ENCODE results near the gene ZNF771.
"Not testable (repeated sequence)": the region's sequence is repeated elsewhere in the genome, so short reads cannot be mapped to it uniquely, and the experiment has no call there.

ZNF771 gene

DNA sequence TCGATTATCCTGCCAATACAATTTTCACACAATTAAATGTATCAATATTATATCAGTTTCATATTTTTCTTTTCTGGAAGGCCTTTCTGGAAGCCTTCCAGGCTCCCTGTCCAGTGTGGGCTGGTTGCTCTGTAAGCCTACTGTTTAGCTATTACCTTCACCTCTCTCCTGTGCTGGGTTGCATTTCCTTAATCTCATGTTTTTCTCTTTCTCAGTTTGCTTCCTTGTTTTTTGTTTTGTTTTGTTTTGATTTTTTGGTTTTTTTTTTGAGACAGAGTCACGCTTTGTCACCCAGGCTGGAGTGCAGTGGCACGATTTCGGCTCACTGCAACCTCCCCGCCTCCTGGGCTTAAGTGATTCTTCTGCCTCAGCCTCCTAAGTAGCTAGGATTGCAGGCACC is 31.4 kb downstream of the ZNF771 start:
- no peak for DNase-seq

DNA sequence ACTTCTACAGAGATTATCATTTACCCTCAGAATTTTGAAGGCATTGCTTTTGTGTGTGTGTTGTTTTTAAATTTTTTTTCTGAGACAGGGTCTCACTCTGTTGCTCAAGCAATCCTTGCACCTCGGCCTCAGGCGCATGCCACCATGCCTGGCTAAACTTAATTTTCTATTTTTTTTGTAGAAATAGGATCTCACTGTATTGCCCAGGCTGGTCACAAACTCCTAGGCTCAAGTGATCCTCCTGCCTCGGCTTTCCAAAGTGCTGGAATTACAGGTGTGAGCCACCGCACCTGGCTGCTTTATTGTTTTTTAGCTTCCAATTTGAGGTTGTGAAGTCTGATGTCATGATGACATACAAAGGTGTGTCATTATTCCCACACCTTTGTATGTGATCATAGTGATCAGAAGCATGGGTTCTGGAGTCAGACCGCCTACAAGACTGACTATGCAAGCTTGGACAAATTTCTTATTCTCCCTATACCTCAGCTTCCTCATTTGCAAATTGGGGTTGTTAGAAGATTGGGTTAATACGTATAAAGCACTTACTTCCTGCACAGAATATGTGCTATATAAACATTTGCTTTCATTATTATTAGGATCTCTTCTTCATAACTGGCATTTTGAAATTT is 32.4 kb downstream of the ZNF771 start:
- no peak for DNase-seq

GRCh38 chr16:30443631-30444030 is 36.2 kb downstream of the ZNF771 start:
- DNase-seq = no peak

GRCh38 chr16:30444231-30445148 is 37.1 kb downstream of the ZNF771 start:
- DNase-seq = no peak

DNA sequence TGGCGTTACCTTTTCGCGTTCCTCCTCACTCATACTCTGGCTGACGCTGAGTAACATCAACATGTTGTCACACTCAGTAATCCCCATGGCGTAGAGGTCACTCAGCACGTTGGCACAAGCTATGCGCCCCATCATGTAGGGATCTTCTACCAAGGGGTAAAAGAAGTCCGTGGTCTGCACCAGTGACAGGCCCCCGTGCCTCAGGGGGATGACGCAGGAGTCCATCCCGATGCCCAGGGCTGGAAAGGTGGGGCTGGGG is 37.7 kb downstream of the ZNF771 start:
- DNase-seq = no peak

DNA sequence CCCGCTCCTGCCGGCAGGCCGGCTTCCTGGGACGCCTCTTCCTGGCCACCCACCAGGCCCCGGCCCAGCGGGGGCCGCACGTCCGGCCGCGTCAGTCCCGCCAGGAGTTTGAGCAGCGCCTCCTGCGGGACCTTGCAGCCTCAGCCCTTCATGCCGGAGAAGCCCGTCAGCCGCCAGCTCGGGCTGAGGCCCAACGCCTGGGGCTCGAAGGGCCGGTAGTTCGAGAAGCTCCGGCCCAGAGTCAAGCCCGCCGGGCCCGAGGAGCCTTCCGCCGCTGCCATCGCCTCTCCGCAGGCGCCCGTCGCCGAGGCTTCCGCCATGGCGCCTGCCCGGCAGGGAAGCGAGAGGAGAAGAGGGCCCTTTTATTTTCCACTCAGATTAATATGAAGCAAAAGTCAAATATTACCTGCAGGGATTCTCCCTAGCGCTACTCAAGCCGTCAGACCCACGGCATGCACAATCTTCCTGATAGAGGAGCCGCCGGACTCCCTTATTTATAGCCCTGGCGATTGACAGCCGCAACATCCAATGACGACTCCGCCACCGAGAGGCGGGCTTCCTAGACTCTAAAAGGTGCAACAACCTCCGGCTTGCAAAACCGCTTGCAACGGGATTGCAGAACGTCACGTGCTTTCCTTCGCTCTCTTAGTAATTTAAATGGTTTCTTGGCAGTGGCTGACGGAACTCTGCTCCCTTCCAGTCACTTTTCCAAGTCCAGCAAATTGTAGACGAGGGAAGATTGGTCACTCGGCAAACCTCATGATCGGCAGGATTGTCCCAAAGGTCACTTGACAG is 38.2 kb downstream of the ZNF771 start, which contains the start of gene SEPHS2:
SEPHS2 (minus strand) TSS at position 467 of the 795 bp plus-strand sequence; CDS start at position 320, 147 bp downstream.
- peak; percentile 96 to 97 for DNase-seq

DNA sequence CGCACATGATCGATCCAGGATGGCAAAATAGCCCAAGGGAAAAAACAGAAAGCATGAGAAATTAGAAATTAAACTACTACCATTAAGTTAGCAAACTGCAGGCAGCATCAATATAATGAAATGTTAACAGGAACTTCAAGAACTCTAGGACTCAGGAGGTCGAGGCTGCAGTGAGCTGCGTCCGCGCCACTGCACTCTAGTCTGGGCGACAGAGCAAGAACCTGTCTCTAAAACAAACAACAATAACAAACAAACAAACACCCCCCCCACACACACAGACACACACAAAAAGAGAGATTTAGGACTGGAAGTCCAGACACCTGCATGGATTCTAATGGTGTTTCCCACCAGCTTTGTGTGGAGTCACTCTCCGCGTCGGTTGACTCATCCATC is 38.8 kb downstream of the ZNF771 start:
- DNase-seq = no peak

GRCh38 chr16:30447512-30448226 is 40.3 kb downstream of the ZNF771 start:
- DNase-seq = no peak

GRCh38 chr16:30449116-30449435 is 41.7 kb downstream of the ZNF771 start:
- no peak for DNase-seq

GRCh38 chr16:30452709-30453580 is 45.5 kb downstream of the ZNF771 start:
- DNase-seq = not testable (repeated sequence)

GRCh38 chr16:30456302-30456701 is 48.9 kb downstream of the ZNF771 start:
- no peak for DNase-seq

- no peak for DNase-seq
Observed at GRCh38 chr16:30457256-30457655, 49.9 kb downstream of the ZNF771 start.

DNA sequence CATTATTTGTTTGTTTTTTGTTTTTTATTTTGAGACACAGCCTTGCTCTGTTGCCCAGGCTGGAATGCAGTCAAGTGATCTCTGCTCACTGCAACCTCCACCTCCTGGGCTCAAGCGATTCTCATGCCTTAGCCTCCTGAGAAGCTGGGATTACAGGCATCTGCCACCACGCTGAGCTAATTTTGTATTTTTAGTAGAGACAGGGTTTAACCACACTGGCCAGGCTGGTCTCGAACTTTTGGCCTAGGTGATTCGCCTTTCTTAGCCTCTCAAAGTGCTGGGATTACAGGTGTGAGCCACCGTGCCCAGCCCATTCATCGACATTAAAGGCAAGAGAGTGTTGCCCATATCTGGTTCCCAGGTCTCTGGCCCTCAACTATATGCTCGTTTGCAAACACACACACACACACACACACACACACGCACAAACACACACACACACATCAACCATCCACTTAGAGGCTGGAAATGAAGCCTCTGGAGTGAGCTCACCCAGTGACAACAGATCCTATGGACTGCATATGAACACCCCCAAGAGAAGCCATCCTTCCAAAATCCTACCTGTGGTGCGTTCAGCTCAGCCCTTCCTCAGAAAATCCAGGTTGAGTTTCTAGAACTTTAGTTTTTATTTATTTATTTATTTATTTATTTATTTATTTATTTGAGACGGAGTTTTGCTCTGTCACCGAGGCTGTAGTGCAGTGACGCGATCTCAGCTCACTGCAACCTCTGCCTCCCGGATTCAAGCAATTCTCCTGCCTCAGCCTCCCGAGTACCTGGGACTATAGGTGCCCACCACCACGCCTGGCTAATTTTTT is 50.5 kb downstream of the ZNF771 start:
- DNase-seq = no peak

DNA sequence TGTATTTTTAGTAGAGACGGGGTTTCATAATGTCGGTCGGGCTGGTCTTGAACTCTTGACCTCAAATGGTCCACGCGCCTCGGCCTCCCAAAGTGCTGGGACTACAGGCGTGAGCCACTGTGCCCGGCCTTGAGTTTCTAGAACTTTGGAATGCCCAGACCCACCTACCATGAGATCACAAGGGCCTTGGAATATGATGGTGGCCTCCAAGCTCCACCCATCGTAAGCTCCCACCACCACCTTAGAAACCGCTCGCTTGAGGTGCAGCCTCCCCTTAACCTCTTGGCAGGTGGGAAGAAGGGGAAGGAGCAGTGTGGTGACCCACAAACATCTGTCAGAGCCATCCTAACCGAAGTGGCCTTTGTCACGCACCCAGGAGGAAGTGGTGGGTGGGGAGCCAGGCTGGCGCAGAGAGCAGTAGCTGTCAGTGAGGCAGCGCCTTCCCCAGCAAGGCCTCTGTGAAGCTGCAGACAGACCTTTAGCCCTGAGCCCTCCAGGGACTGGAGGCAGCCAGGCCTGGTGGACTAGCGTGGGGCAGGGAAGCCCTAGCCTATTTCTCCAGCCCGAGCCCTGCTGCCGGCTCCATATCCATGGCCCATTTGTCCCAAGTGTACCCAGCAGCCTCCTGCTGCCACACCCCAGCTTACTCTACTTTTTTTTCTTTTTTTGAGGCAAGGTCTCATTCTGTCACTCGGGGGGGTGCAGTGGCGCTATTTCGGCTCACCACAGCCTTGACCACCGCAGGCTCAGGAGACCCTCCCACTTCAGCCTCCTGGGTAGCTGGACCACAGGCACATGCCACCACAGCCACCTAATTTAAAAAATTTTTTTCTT is 51.4 kb downstream of the ZNF771 start:
- DNase-seq = peak; percentile 77 to 78

DNA sequence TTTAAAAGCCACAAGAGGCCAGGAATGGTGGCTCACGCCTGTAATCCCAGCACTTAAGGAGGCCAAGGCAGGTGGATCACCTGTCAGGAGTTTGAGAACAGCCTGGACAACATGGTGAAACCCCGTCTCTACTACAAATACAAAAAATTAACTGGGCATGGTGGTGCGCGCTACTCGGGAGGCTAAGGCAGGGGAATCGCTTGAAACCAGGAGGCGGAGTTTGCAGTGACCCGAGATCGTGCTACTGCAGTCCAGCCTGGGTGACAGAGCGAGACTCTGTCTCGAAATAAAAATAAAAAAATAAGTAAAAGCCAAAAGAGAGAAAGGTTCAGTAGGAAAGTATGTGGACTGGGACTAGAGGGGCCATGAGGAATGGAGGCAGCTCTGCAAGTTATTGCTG is 52.0 kb downstream of the ZNF771 start:
- no peak for DNase-seq

DNA sequence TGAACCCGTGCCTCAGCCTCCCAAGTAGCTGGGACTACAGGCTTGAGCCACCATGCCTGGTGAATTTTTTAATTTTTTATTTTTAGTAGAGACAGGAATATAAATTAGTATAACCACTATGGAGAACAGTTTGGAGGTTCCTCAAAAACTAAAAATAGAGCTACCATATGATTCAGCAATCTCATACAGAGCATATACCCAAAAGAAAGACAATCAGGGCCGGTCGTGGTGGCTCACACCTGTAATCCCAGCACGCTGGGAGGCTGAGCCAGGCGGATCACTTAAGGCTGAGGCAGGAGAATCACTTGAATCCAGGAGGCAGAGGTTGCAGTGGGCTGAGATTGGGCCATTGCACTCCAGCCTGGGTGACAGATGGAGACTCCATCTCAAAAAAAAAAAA is 54.0 kb downstream of the ZNF771 start:
- DNase-seq = not testable (repeated sequence)

DNA sequence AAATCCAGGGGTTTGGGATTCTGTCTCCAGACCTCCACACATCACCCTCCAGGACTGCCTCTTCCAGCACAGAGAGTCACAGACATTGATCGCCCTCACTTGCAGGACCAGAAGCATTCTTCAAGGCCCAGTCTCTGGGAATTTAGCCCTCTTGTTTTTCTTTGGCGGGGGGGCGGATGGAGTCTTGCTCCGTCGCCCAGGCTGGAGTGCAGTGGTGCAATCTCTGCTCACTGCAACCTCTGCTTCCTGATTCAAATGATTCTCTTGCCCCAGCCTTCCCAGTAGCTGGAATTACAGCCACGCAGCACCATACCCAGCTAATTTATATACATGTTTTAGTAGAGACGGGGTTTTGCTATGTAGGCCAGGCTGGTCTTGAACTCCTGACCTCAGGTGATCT is 56.7 kb downstream of the ZNF771 start:
- DNase-seq = no peak
